HG03575 (cell line): ENCODE data around the gene ZNF454.

ENCODE experiments used
- ATAC-seq: cut with Tn5 transposase; IDR thresholded peaks from one replicate; pipeline ENCODE4 v1.9.1; 2021; ENCODE audit not compliant: unreplicated experiment, insufficient number of reproducible peaks, low FRiP score; ENCODE audit errors: extremely low read depth

Gene ZNF454

GRCh38 chr5:178940569-178941360 is at the start of gene ZNF454:
TSS of gene ZNF454 (plus strand) at chr5:178941198. CDS start at chr5:178942792, 1,594 bp downstream.
- ATAC-seq: no peak

GRCh38 chr5:178895615-178896571 is 45.1 kb upstream of the ZNF454 start, which contains the start of gene ZFP2:
TSS of gene ZFP2 (plus strand) at chr5:178895913. CDS start at chr5:178931314, 35,401 bp downstream.
- no peak for ATAC-seq

GRCh38 chr5:178899289-178899688 is 41.7 kb upstream of the ZNF454 start:
- no peak for ATAC-seq

GRCh38 chr5:178902849-178903248 is 38.1 kb upstream of the ZNF454 start:
- no peak for ATAC-seq

GRCh38 chr5:178931846-178932760 is 8.9 kb upstream of the ZNF454 start:
- no peak for ATAC-seq

GRCh38 chr5:178941361-178941760 is 363 bp downstream of the ZNF454 start:
- no peak for ATAC-seq

- no peak for ATAC-seq
Measured at GRCh38 chr5:178965465-178966055, 24.6 kb downstream of the ZNF454 start.

GRCh38 chr5:178981381-178981780 is 40.4 kb downstream of the ZNF454 start:
- no peak for ATAC-seq

- ATAC-seq: no peak
Measured at GRCh38 chr5:178982941-178983340, 41.9 kb downstream of the ZNF454 start.

GRCh38 chr5:178983728-178984127 is 42.7 kb downstream of the ZNF454 start:
- no peak for ATAC-seq

GRCh38 chr5:178984145-178985072 is 43.4 kb downstream of the ZNF454 start:
- no peak for ATAC-seq

GRCh38 chr5:178986326-178986960 is 45.4 kb downstream of the ZNF454 start:
- ATAC-seq: no peak

- no peak for ATAC-seq
Measured at GRCh38 chr5:178988436-178989220, 47.6 kb downstream of the ZNF454 start.

GRCh38 chr5:178989311-178989710 is 48.3 kb downstream of the ZNF454 start:
- ATAC-seq: no peak

- ATAC-seq: no peak
Measured at GRCh38 chr5:178990491-178990890, 49.5 kb downstream of the ZNF454 start.
